B cell (primary cell): ENCODE measurements around the gene FLT3LG. TPM values are rescaled to one million over a fixed set of nuclear protein-coding genes. Genes with fewer than 3 reads are reported as not detected.
A peak's percentile ranks its signal among the peaks of the same experiment; 100 is the strongest.

Experiments used
- ATAC-seq: fragments of 200-7000 bp; cut with Tn5 transposase; one replicate; pipeline ENCODE4 v1.10.0; 2021; ENCODE audit warnings: low read depth, mild to moderate bottlenecking, moderate number of reproducible peaks, moderate library complexity
- CTCF ChIA-PET: fragments of 350-600 bp; sonication (Branson Sonifier 250); formaldehyde crosslinking; loops from one replicate; lab custom pipeline; 2021; ENCODE audit warnings: antibody characterized with exemption, inconsistent platforms; lab: Charles Lee
- POLR2A ChIA-PET: fragments of 350-600 bp; sonication (Branson Sonifier 250); formaldehyde crosslinking; loops from one replicate; lab custom pipeline; 2021; ENCODE audit warnings: antibody characterized with exemption; lab: Charles Lee
- DNase-seq: peaks from one replicate; pipeline ENCODE4 v3.0.0; 2013
- H2AFZ ChIP-seq: 2 replicates; pipeline ENCODE4 v1.6.1; 2012; ENCODE audit warnings: mild to moderate bottlenecking, low read depth, low read length; ENCODE audit not compliant: insufficient read depth, poor library complexity, severe bottlenecking
- H3K27ac ChIP-seq, 2 donors: 1 replicate in 1 of 2; 2 replicates in 1 of 2; pipeline ENCODE4 v1.5.1; 2012 to 2013; ENCODE audit warnings: low read length in 2 of 2, mild to moderate bottlenecking in 2 of 2, moderate library complexity in 1 of 2
- H3K27me3 ChIP-seq, 4 experiments: fragments of 200-600 bp in 1 of 4; sonication (generic) in 1 of 4; replicated peaks in 1 of 4; 1 replicate in 2 of 4; 2 replicates in 2 of 4; pipeline versions ENCODE4 v1.6.1 to v1.7.0; 2013 to 2016; ENCODE audit warnings: low read length in 3 of 4, mild to moderate bottlenecking in 2 of 4, mixed read lengths in 1 of 4, moderate library complexity in 1 of 4; ENCODE audit not compliant: insufficient read depth in 4 of 4, control insufficient read depth in 3 of 4; ENCODE audit errors: control extremely low read depth in 1 of 4
- H3K36me3 ChIP-seq, 2 experiments: replicated peaks in 1 of 2; 1 replicate in 1 of 2; 2 replicates in 1 of 2; pipeline versions ENCODE4 v1.6.1 to v1.7.1; 2013; ENCODE audit warnings: low read length in 1 of 2; ENCODE audit not compliant: insufficient read depth in 2 of 2, control insufficient read depth in 1 of 2; ENCODE audit errors: control extremely low read depth in 1 of 2, extremely low read depth in 1 of 2
- H3K4me1 ChIP-seq, 2 donors: fragments of 200-600 bp in 1 of 2; sonication (generic) in 1 of 2; 1 replicate in 1 of 2; 2 replicates in 1 of 2; pipeline versions ENCODE4 v1.5.1 to v1.6.1; 2013 to 2017; ENCODE audit warnings: low read length in 2 of 2; ENCODE audit not compliant: control insufficient read depth in 2 of 2, insufficient read depth in 2 of 2
- H3K4me2 ChIP-seq: replicated peaks from 2 replicates; pipeline ENCODE3; 2012; ENCODE audit warnings: mild to moderate bottlenecking, low read depth, low read length; ENCODE audit not compliant: poor library complexity, severe bottlenecking
- H3K4me3 ChIP-seq, 5 experiments: fragments of 200-600 bp in 1 of 5; sonication (generic) in 1 of 5; 1 replicate in 3 of 5; 2 replicates in 2 of 5; pipeline versions ENCODE4 v1.5.1 to v1.7.0; 2011 to 2016; ENCODE audit warnings: low read length in 4 of 5, mild to moderate bottlenecking in 4 of 5, low read depth in 2 of 5, control low read depth in 1 of 5, moderate library complexity in 1 of 5; ENCODE audit not compliant: insufficient read depth in 1 of 5; ENCODE audit errors: control extremely low read depth in 1 of 5, extremely low read depth in 1 of 5
- H3K79me2 ChIP-seq: fragments of 200-600 bp; sonication (generic); one replicate; pipeline ENCODE4 v1.6.0; 2016; ENCODE audit warnings: low read length; ENCODE audit not compliant: control insufficient read depth, insufficient read depth
- H3K9ac ChIP-seq: fragments of 200-600 bp; sonication (generic); 2 replicates; pipeline ENCODE4 v1.6.1; 2017; ENCODE audit warnings: mild to moderate bottlenecking, low read length, moderate library complexity
- H3K9me3 ChIP-seq, 3 donors: one replicate each; pipeline versions ENCODE4 v1.6.1 to v1.7.1; 2013; ENCODE audit warnings: low read length in 2 of 3; ENCODE audit not compliant: control insufficient read depth in 2 of 3, insufficient read depth in 1 of 3; ENCODE audit errors: control extremely low read depth in 1 of 3
- H4K20me1 ChIP-seq: 2 replicates; pipeline ENCODE4 v1.6.0; 2012; ENCODE audit warnings: mild to moderate bottlenecking, low read length; ENCODE audit not compliant: insufficient read depth, control insufficient read depth, poor library complexity, severe bottlenecking
- H3K27ac Mint-ChIP-seq: one replicate; pipeline ENCODE4 v1.8.0; 2021; ENCODE audit warnings: mixed read lengths
- H3K27me3 Mint-ChIP-seq: one replicate; pipeline ENCODE4 v1.8.0; 2021; ENCODE audit warnings: mixed read lengths
- H3K4me1 Mint-ChIP-seq: one replicate; pipeline ENCODE4 v1.8.0; 2021; ENCODE audit warnings: mixed read lengths
- H3K4me3 Mint-ChIP-seq: one replicate; pipeline ENCODE4 v1.8.0; 2021; ENCODE audit warnings: mixed read lengths
- H3K9me3 Mint-ChIP-seq: one replicate; pipeline ENCODE4 v1.8.0; 2022; ENCODE audit warnings: mixed read lengths; ENCODE audit not compliant: insufficient read depth
- CTCF ChIP-seq: fragments of 200-600 bp; IDR thresholded peaks from one replicate; pipeline ENCODE4 v1.8.0; 2022; ENCODE audit warnings: antibody characterized with exemption, mild to moderate bottlenecking
- EZH2 ChIP-seq: IDR thresholded peaks from 2 replicates; pipeline ENCODE4 v1.6.1; 2012; ENCODE audit warnings: borderline replicate concordance, low read depth, mild to moderate bottlenecking, moderate library complexity, low read length; ENCODE audit not compliant: insufficient read depth, poor library complexity, severe bottlenecking
- WGBS: methylation state at CpG from one replicate; pipeline ENCODE4 v1.1.5; 2013; ENCODE audit warnings: missing lambda C conversion rate; ENCODE audit not compliant: insufficient coverage; 5-methylcytosine and 5-hydroxymethylcytosine counted together
- intact Hi-C: fragments of 100-400 bp; cut with micrococcal nuclease; formaldehyde crosslinking; loops from one replicate; pipeline ENCODE4 v1.10.0; 2022
- polyA plus RNA-seq: library from polyadenylated mRNA; depleted of rRNA; stranded (reverse); fragments of >200 nt; gene quantifications from 2 replicates; pipeline ENCODE4 v1.2.3, GENCODE V29; 2012
- total RNA-seq, 2 donors: library from RNA; stranded (reverse); fragments of 120-200 nt in 1 of 2; gene quantifications; 1 replicate in 1 of 2; 2 replicates in 1 of 2; pipeline versions ENCODE4 v1.2.3 to v1.2.4, GENCODE V29; 2013 to 2022

Gene FLT3LG
- total and polyA plus RNA-seq, 2 donors (not counting 1 experiment from before 2014, with no cell fraction given): 31.0 to 49.8 TPM

GRCh38 chr19:49514151-49514550 is 40.1 kb downstream of the FLT3LG start:
- H3K9me3 ChIP-seq: no peaks in the 10 kb centered on the region
- Mint-ChIP-seq H3K9me3 (no peaks in the 10 kb centered on the region), H3K4me1 (peaks cover 40% of the 10 kb centered on the region), H3K27me3 (no peaks in the 10 kb centered on the region), H3K4me3 (peak overlapping the region; percentile 88), H3K27ac (peak overlapping the region; percentile 87)
- H4K20me1 ChIP-seq: no peaks in the 10 kb centered on the region
- no peak overlapping the region for H3K9ac ChIP-seq
- H3K36me3 ChIP-seq: no peaks in the 10 kb centered on the region
- no peaks in the 10 kb centered on the region for H3K27me3 ChIP-seq
- ATAC-seq (no peak), DNase-seq (no peak)
- intact Hi-C loops: no loop called here
- no peaks in the 10 kb centered on the region for H3K79me2 ChIP-seq
- CTCF ChIA-PET: interaction anchor here (1.4 to 1.5 kb wide), 3 partner anchors 9 to 33 kb away, joined by 4 to 9 read pairs (median 6); no protein-coding TSS in a partner anchor
- TF ChIP-seq CTCF (no peak), EZH2 (no peak)
- peaks cover 26 to 34% of the 10 kb centered on the region in 2 donors for H3K4me1 ChIP-seq
- no peak overlapping the region for H3K27ac ChIP-seq
- POLR2A ChIA-PET: interaction anchor here (0.6 kb wide), 2 partner anchors 13 to 24 kb away, joined by 5 to 7 read pairs; partner anchors contain the start of gene RCN3
- 94% methylated on average over 21 of the region's 21 CpGs for WGBS
- H3K4me2 ChIP-seq: peak overlapping the region; percentile 96
- peak overlapping the region; percentile 95 for H2AFZ ChIP-seq
- H3K4me3 ChIP-seq: no peak overlapping the region

GRCh38 chr19:49515767-49516166 is 41.8 kb downstream of the FLT3LG start:
- H3K27me3 ChIP-seq: no peaks in the 10 kb centered on the region
- H3K9ac ChIP-seq: no peak overlapping the region
- no peak for TF ChIP-seq EZH2
- no peak overlapping the region for H3K27ac ChIP-seq
- no peaks in the 10 kb centered on the region for H4K20me1 ChIP-seq
- H3K9me3 ChIP-seq: no peaks in the 10 kb centered on the region
- no peaks in the 10 kb centered on the region for H3K36me3 ChIP-seq
- POLR2A ChIA-PET: no interaction called here
- H3K4me2 ChIP-seq: no peak overlapping the region
- peak overlapping the region; percentile 38 for H3K4me3 Mint-ChIP-seq
- H3K27ac Mint-ChIP-seq: no peak overlapping the region
- WGBS: 50% methylated on average over 4 of the region's 4 CpGs
- ATAC-seq: no peak
- H3K79me2 ChIP-seq: no peaks in the 10 kb centered on the region
- H3K4me1 Mint-ChIP-seq: peaks cover 36% of the 10 kb centered on the region
- H3K9me3 Mint-ChIP-seq: no peaks in the 10 kb centered on the region
- peaks cover 26 to 34% of the 10 kb centered on the region in 2 donors for H3K4me1 ChIP-seq
- intact Hi-C loops: no loop called here
- CTCF ChIA-PET: interaction anchor here (1.4 to 1.7 kb wide), 2 partner anchors 9 to 31 kb away, joined by 5 to 13 read pairs; no protein-coding TSS in a partner anchor
- no peak overlapping the region for H3K4me3 ChIP-seq
- no peaks in the 10 kb centered on the region for H3K27me3 Mint-ChIP-seq
- DNase-seq: no peak
- H2AFZ ChIP-seq: no peak overlapping the region
